Adrenal gland (tissue), 5 donors: ENCODE results near the gene DIP2C.

ENCODE experiments used
- POLR2A ChIP-seq, 2 donors: fragments of 450-650 bp; IDR thresholded peaks; one replicate each; pipeline ENCODE4 v1.6.1; 2017; ENCODE audit warnings: antibody characterized with exemption in 2 of 2, mild to moderate bottlenecking in 2 of 2, moderate library complexity in 1 of 2
- TF ChIP-seq, protein P1 (sequence below), 6 experiments: fragments of 450-650 bp in 4 of 6; fragments of 200-600 bp in 2 of 6; sonication (generic) in 1 of 6; IDR thresholded peaks; 1 replicate in 5 of 6; 2 replicates in 1 of 6; pipeline versions ENCODE4 v1.5.1 to v1.8.0; 2016 to 2021; ENCODE audit warnings: antibody characterized with exemption in 6 of 6, mild to moderate bottlenecking in 2 of 6, moderate library complexity in 1 of 6
- donor health status: DM: no; HTN: no; CAD: no.

DNA sequence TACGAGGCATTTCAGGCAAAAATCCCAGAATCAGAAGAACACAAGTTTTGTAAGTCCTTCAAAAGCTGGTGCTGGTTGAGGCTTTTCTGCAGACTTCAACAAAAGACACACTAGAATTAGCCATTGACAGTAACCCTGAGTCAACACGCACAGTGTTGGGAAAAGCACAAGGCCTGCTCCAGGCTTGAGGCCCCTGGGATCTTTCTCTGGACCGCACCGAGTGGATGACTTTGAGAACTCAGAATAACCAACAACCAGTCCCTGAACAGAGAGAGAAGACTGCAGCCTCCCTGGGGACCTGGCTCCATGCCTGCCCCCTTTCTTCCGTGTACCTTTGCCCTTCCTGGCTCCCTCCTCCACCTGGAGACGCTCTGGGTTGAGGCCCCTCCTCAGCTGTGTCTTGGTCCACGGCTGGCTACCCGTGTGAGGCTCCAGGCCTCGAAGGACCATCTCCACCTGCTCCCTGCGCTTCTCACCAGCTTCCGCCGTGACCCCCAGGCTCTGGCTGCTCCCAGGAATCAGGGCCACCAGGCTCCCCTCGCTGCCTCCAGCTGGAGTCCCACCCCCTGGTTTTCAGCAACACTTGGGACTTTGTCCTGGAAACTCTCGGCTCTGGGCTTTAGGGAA, 28.4 kb downstream of the DIP2C start:
- TF ChIP-seq, protein P1, sequence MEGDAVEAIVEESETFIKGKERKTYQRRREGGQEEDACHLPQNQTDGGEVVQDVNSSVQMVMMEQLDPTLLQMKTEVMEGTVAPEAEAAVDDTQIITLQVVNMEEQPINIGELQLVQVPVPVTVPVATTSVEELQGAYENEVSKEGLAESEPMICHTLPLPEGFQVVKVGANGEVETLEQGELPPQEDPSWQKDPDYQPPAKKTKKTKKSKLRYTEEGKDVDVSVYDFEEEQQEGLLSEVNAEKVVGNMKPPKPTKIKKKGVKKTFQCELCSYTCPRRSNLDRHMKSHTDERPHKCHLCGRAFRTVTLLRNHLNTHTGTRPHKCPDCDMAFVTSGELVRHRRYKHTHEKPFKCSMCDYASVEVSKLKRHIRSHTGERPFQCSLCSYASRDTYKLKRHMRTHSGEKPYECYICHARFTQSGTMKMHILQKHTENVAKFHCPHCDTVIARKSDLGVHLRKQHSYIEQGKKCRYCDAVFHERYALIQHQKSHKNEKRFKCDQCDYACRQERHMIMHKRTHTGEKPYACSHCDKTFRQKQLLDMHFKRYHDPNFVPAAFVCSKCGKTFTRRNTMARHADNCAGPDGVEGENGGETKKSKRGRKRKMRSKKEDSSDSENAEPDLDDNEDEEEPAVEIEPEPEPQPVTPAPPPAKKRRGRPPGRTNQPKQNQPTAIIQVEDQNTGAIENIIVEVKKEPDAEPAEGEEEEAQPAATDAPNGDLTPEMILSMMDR (IDR thresholded peaks at IDR 0.05): no peak
- TF ChIP-seq POLR2A (IDR thresholded peaks at IDR 0.05): no peak
